Measurements from ENCODE around the gene LRRC42.

GRCh38 chr1:54002544-54003248 lies 56.5 kb downstream of the LRRC42 start:
- no peak for TF ChIP-seq POLR2A (IDR thresholded peaks at IDR 0.05)
- TF ChIP-seq CTCF (IDR thresholded peaks at IDR 0.05): no peak

All from breast epithelium (tissue), 3 donors.